GM12875 (cell line): ENCODE data around the gene THG1L.
"Not testable (repeated sequence)": the region's sequence is repeated elsewhere in the genome, so short reads cannot be mapped to it uniquely, and the experiment has no call there.

Experiments
- H3K4me3 ChIP-seq: one replicate; pipeline ENCODE4 v1.5.1; 2011; ENCODE audit warnings: low read depth, low read length, control low read depth
- CTCF ChIP-seq: IDR thresholded peaks from 2 replicates; pipeline ENCODE4 v1.5.1; 2011; ENCODE audit warnings: low read depth, mild to moderate bottlenecking, control low read depth, inconsistent platforms, low read length, moderate library complexity, borderline replicate concordance; ENCODE audit not compliant: insufficient read depth

The THG1L gene

GRCh38 chr5:157718519-157718918 lies 12.7 kb upstream of the THG1L start:
- peak; percentile 37; the same call in 1 of the 2 replicates for TF ChIP-seq CTCF

GRCh38 chr5:157719245-157719644 lies 12.0 kb upstream of the THG1L start:
- no peak for TF ChIP-seq CTCF
- H3K4me3 ChIP-seq, result no peak overlapping the region

More at GRCh38 chr5:157718519-157718918, 12.7 kb upstream of the THG1L start:
- no peak overlapping the region for H3K4me3 ChIP-seq

DNA sequence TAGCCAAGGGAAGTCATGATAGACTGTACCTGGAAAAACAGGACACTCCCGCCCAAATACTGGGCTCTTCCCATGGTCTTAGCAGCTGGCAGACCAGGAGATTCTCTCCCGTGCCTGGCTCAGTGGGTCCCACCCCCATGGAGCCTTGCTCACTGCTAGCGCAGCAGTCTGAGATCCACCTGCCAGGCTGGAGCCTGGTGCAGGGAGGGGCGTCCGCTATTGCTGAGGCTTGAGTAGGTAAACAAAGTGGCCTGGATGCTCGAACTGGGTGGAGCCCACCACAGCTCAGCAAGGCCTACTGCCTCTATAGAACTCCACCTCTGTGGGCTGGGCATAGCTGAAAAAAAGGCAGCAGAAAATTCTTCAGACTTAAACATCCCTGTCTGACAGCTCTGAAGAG lies 10.1 kb upstream of the THG1L start:
- TF ChIP-seq CTCF, result no peak
- H3K4me3 ChIP-seq, result no peak overlapping the region

DNA sequence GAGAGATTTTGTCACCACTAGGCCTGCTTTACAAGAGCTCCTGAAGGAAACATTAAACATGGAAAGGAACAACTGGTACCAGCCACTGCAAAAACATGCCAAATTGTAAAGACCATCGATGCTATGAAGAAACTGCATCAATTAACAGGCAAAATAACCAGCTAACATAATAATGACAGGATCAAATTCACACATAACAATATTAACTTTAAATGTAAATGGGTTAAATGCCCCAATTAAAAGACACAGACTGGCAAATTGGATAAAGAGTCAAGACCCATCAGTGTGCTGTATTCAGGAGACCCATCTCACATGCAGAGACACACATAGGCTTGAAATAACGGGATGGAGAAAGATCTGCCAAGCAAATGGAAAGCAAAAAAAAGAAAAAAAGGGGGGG lies 8.3 kb upstream of the THG1L start:
- H3K4me3 ChIP-seq, result not testable (repeated sequence)

- H3K4me3 ChIP-seq, result not testable (repeated sequence)
Measured at GRCh38 chr5:157726607-157727006, 4.6 kb upstream of the THG1L start.

GRCh38 chr5:157727858-157728257 lies 3.4 kb upstream of the THG1L start:
- H3K4me3 ChIP-seq, result not testable (repeated sequence)

- no peak overlapping the region for H3K4me3 ChIP-seq
- no peak for TF ChIP-seq CTCF
Measured at GRCh38 chr5:157729858-157730257, 1.4 kb upstream of the THG1L start.

- no peak for TF ChIP-seq CTCF
- H3K4me3 ChIP-seq, result peak overlapping the region; percentile 75
Measured at GRCh38 chr5:157730900-157731271, 334 bp upstream of the THG1L start.

GRCh38 chr5:157732130-157732514 lies 902 bp downstream of the THG1L start:
- TF ChIP-seq CTCF, result no peak
- no peak overlapping the region for H3K4me3 ChIP-seq
